HepG2 (cell line): Measurements from ENCODE around the gene AUTS2. TPM values are rescaled to one million over a fixed set of nuclear protein-coding genes. Genes with fewer than 3 reads are reported as not detected.

Source experiments
- ARHGAP35 ChIP-seq: sonication (generic); formaldehyde crosslinking; IDR thresholded peaks from 2 replicates; pipeline ENCODE4 v1.9.0; 2022; ENCODE audit warnings: mild to moderate bottlenecking, inconsistent platforms, moderate library complexity, missing genetic modification reagents, borderline replicate concordance
- BORCS8-MEF2B ChIP-seq: sonication (generic); formaldehyde crosslinking; IDR thresholded peaks from 2 replicates; pipeline ENCODE4 v1.8.0; 2022; ENCODE audit warnings: mild to moderate bottlenecking, missing genetic modification reagents
- CAMTA2 ChIP-seq: sonication (generic); formaldehyde crosslinking; IDR thresholded peaks from 2 replicates; pipeline ENCODE4 v1.4.0; 2020; ENCODE audit warnings: mild to moderate bottlenecking, missing genetic modification reagents, borderline replicate concordance
- CBFB ChIP-seq: sonication (generic); formaldehyde crosslinking; IDR thresholded peaks from 2 replicates; pipeline ENCODE4 v1.4.0; 2020; ENCODE audit warnings: missing genetic modification reagents
- ETS1 ChIP-seq: sonication (generic); formaldehyde crosslinking; IDR thresholded peaks from 2 replicates; pipeline ENCODE4 v1.4.0; 2020; ENCODE audit warnings: missing genetic modification reagents
- ETV5 ChIP-seq: IDR thresholded peaks from 2 replicates; pipeline ENCODE4 v1.6.1; 2018; ENCODE audit warnings: missing biosample characterization, missing genetic modification reagents, inconsistent platforms, borderline replicate concordance
- FOXK2 ChIP-seq: fragments of 450-650 bp; IDR thresholded peaks from 2 replicates; pipeline ENCODE4 v1.6.1; 2016
- IRF2 ChIP-seq: IDR thresholded peaks from 2 replicates; pipeline ENCODE4 v1.6.1; 2018; ENCODE audit warnings: missing genetic modification reagents, missing compliant biosample characterization
- KDM2A ChIP-seq: sonication (generic); formaldehyde crosslinking; IDR thresholded peaks from 2 replicates; pipeline ENCODE4 v1.4.0; 2020; ENCODE audit warnings: low read depth, missing genetic modification reagents, borderline replicate concordance
- PRPF4 ChIP-seq: fragments of 200-400 bp; formaldehyde crosslinking; IDR thresholded peaks from 2 replicates; pipeline ENCODE4 v1.6.1; 2016; ENCODE audit warnings: low read length, low read depth; ENCODE audit not compliant: poor library complexity, severe bottlenecking
- RAD21 ChIP-seq: fragments of 450-650 bp; formaldehyde crosslinking; IDR thresholded peaks from 2 replicates; pipeline ENCODE4 v1.5.0; 2020; ENCODE audit warnings: mild to moderate bottlenecking
- RFX5 ChIP-seq: IDR thresholded peaks from 2 replicates; pipeline ENCODE4 v1.6.1; 2011; ENCODE audit warnings: low read depth, low read length, improper control_type of control experiment
- SMARCE1 ChIP-seq: fragments of 450-650 bp; IDR thresholded peaks from 2 replicates; pipeline ENCODE4 v1.6.1; 2017; ENCODE audit warnings: borderline replicate concordance
- ZMYM3 ChIP-seq: sonication (generic); formaldehyde crosslinking; IDR thresholded peaks from 2 replicates; pipeline ENCODE4 v1.5.1; 2020; ENCODE audit warnings: mild to moderate bottlenecking, missing genetic modification reagents
- ZNF18 ChIP-seq: sonication (generic); formaldehyde crosslinking; IDR thresholded peaks from 2 replicates; pipeline ENCODE4 v1.8.0; 2022; ENCODE audit warnings: mild to moderate bottlenecking, missing genetic modification reagents; ENCODE audit not compliant: insufficient replicate concordance
- ZNF343 ChIP-seq: sonication (generic); formaldehyde crosslinking; IDR thresholded peaks from 2 replicates; pipeline ENCODE4 v1.4.0; 2020; ENCODE audit warnings: mild to moderate bottlenecking, missing genetic modification reagents
- ZNF468 ChIP-seq: sonication (generic); formaldehyde crosslinking; IDR thresholded peaks from 2 replicates; pipeline ENCODE4 v1.8.0; 2022; ENCODE audit warnings: mild to moderate bottlenecking, moderate library complexity, missing genetic modification reagents
- ZNF746 ChIP-seq: sonication (generic); formaldehyde crosslinking; IDR thresholded peaks from 2 replicates; pipeline ENCODE4 v1.8.0; 2022; ENCODE audit warnings: mild to moderate bottlenecking, missing genetic modification reagents
- ZNF761 ChIP-seq: sonication (generic); formaldehyde crosslinking; conservative IDR thresholded peaks from 2 replicates; pipeline ENCODE4 v1.4.0; 2020; ENCODE audit warnings: mild to moderate bottlenecking, missing genetic modification reagents
- ZNF772 ChIP-seq: sonication (generic); formaldehyde crosslinking; IDR thresholded peaks from 2 replicates; pipeline ENCODE4 v1.5.0; 2020; ENCODE audit warnings: mild to moderate bottlenecking, missing genetic modification reagents
- ZSCAN30 ChIP-seq: sonication (generic); formaldehyde crosslinking; IDR thresholded peaks from 2 replicates; pipeline ENCODE4 v1.5.0; 2020; ENCODE audit warnings: mild to moderate bottlenecking, missing genetic modification reagents
- polyA plus RNA-seq, 8 experiments: library from polyadenylated mRNA; depleted of rRNA in 3 of 8; stranded (reverse) in 7 of 8; unstranded in 1 of 8; fragments of >200 nt; fragmentation: Illumina TruSeq in 4 of 8; extraction: Trizol in 4 of 8; gene quantifications; 2 replicates each; pipeline versions ENCODE4 v1.2.1 to v1.2.3, GENCODE V29; 2011 to 2016; ENCODE audit warnings: low read depth in 4 of 8, missing spikeins in 1 of 8, mixed read lengths in 1 of 8; ENCODE audit not compliant: insufficient read depth in 1 of 8
- total RNA-seq, 5 experiments: library from RNA; depleted of rRNA; stranded (reverse); fragments of >200 nt; fragmentation: Illumina TruSeq; extraction: Trizol; gene quantifications; 2 replicates each; pipeline ENCODE4 v1.2.3, GENCODE V29; 2016; ENCODE audit warnings: low read depth in 1 of 5
- TF ChIP-seq, protein P1 (sequence below): sonication (generic); formaldehyde crosslinking; IDR thresholded peaks from 2 replicates; pipeline ENCODE4 v1.5.1; 2020; ENCODE audit warnings: missing genetic modification reagents, mild to moderate bottlenecking, borderline replicate concordance
- TF ChIP-seq, protein P2 (sequence below): sonication (generic); formaldehyde crosslinking; IDR thresholded peaks from 2 replicates; pipeline ENCODE4 v1.5.0; 2020; ENCODE audit warnings: mild to moderate bottlenecking, missing genetic modification reagents, moderate library complexity

AUTS2 gene
- total and polyA plus RNA-seq, 2 of the 13 experiments (the other 11 are each of a cell fraction or from before 2014, with no cell fraction given), result 0.38 TPM; not detected in 1

DNA sequence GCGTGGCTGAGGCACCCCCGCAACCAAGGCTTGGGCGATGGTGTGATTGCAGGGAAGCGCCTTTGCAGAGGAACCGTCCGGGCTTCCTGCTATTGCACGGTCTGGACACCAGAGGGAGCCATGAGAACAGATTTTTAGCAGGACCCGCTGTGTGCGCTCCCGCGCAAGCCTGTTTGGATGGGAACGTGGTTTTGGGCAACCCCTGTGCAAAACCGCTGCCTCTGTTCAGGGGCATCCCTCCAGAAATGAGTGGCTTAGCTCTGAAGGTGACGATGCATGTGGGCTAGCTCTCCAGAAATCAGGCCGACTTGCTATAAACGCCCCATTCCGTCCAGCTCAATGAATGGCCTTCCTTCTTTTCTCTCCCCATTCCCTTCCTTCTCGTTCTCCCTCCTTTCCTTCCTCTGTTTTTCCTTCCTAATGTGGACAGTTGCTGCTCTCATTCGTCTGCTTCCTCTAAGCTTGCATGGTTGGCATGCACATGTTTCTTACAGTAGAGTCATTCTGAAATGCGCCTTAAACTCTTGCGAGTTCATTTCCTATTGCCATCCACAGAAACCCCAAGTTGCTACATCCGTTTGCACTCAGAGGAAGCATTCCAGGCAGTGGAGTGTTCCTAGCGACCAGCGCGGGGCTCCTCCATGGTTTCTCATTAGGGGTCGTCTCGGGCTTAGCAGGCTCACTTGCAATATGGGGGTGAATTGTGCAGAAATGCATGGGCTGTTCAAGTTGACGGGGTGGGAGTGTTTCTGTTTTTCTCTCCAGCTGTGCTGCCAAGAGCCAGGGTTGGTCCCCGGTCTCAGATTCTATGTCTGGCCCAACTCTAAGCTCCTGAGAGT, 1231.2 kb downstream of the AUTS2 start (continued):
- TF ChIP-seq, protein P1, sequence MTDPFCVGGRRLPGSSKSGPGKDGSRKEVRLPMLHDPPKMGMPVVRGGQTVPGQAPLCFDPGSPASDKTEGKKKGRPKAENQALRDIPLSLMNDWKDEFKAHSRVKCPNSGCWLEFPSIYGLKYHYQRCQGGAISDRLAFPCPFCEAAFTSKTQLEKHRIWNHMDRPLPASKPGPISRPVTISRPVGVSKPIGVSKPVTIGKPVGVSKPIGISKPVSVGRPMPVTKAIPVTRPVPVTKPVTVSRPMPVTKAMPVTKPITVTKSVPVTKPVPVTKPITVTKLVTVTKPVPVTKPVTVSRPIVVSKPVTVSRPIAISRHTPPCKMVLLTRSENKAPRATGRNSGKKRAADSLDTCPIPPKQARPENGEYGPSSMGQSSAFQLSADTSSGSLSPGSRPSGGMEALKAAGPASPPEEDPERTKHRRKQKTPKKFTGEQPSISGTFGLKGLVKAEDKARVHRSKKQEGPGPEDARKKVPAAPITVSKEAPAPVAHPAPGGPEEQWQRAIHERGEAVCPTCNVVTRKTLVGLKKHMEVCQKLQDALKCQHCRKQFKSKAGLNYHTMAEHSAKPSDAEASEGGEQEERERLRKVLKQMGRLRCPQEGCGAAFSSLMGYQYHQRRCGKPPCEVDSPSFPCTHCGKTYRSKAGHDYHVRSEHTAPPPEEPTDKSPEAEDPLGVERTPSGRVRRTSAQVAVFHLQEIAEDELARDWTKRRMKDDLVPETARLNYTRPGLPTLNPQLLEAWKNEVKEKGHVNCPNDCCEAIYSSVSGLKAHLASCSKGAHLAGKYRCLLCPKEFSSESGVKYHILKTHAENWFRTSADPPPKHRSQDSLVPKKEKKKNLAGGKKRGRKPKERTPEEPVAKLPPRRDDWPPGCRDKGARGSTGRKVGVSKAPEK (CRISPR knock-in tag), result peak; percentile 76; the same call in 1 of the 2 replicates
- 0 out of 2 replicates have a peak, but pooled peaks have one; percentile 27 for TF ChIP-seq ZMYM3 (CRISPR knock-in tag)
- TF ChIP-seq ARHGAP35, result no peak
- TF ChIP-seq ZNF343, result no peak
- TF ChIP-seq ZNF772 (CRISPR knock-in tag), result no peak
- no peak for TF ChIP-seq ETS1 (CRISPR knock-in tag)
- TF ChIP-seq ZNF468 (CRISPR knock-in tag), result no peak
- TF ChIP-seq ZNF761 (CRISPR knock-in tag), result no peak
- TF ChIP-seq IRF2 (CRISPR knock-in tag), result 0 out of 2 replicates have a peak, but pooled peaks have one; percentile 17
- no peak for TF ChIP-seq CBFB (CRISPR knock-in tag)
- TF ChIP-seq ZNF18 (CRISPR knock-in tag), result no peak
- no peak for TF ChIP-seq SMARCE1
- 0 out of 2 replicates have a peak, but pooled peaks have one; percentile 46 for TF ChIP-seq BORCS8-MEF2B (CRISPR knock-in tag)
- peak; percentile 68; the same call in 1 of the 2 replicates for TF ChIP-seq KDM2A (CRISPR knock-in tag)
- TF ChIP-seq ETV5 (CRISPR knock-in tag), result no peak
- TF ChIP-seq FOXK2, result no peak
- TF ChIP-seq ZSCAN30 (CRISPR knock-in tag), result no peak
- TF ChIP-seq, protein P2, sequence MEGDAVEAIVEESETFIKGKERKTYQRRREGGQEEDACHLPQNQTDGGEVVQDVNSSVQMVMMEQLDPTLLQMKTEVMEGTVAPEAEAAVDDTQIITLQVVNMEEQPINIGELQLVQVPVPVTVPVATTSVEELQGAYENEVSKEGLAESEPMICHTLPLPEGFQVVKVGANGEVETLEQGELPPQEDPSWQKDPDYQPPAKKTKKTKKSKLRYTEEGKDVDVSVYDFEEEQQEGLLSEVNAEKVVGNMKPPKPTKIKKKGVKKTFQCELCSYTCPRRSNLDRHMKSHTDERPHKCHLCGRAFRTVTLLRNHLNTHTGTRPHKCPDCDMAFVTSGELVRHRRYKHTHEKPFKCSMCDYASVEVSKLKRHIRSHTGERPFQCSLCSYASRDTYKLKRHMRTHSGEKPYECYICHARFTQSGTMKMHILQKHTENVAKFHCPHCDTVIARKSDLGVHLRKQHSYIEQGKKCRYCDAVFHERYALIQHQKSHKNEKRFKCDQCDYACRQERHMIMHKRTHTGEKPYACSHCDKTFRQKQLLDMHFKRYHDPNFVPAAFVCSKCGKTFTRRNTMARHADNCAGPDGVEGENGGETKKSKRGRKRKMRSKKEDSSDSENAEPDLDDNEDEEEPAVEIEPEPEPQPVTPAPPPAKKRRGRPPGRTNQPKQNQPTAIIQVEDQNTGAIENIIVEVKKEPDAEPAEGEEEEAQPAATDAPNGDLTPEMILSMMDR, result peak; percentile 91
- TF ChIP-seq CAMTA2, result no peak
- no peak for TF ChIP-seq PRPF4
- no peak for TF ChIP-seq RFX5
- no peak for TF ChIP-seq ZNF746 (CRISPR knock-in tag)
- peak; percentile 85 for TF ChIP-seq RAD21 (CRISPR knock-in tag)
